ENCODE data around the gene RAB6B.
"Not testable (repeated sequence)": the region's sequence is repeated elsewhere in the genome, so short reads cannot be mapped to it uniquely, and the experiment has no call there.

The RAB6B gene

GRCh38 chr3:133783762-133784161 lies 111.9 kb downstream of the RAB6B start:
- no peak for DNase-seq (ENCODE audit: low read depth)
- no peak for TF ChIP-seq CTCF (IDR thresholded peaks at IDR 0.05; ENCODE audit: low read depth, low read length, missing control alignments)
- H3K4me3 ChIP-seq (ENCODE audit: low read depth, low read length), result no peak overlapping the region

- no peak overlapping the region for H3K4me3 ChIP-seq (ENCODE audit: low read depth, low read length)
- no peak for TF ChIP-seq CTCF (IDR thresholded peaks at IDR 0.05; ENCODE audit: low read depth, low read length, missing control alignments)
- no peak for DNase-seq (ENCODE audit: low read depth)
Measured at GRCh38 chr3:133782454-133782853, 113.2 kb downstream of the RAB6B start.

GRCh38 chr3:133781570-133781969 lies 114.1 kb downstream of the RAB6B start:
- no peak for TF ChIP-seq CTCF (IDR thresholded peaks at IDR 0.05; ENCODE audit: low read depth, low read length, missing control alignments)
- no peak overlapping the region for H3K4me3 ChIP-seq (ENCODE audit: low read depth, low read length)
- no peak for DNase-seq (ENCODE audit: low read depth)

GRCh38 chr3:133780756-133781155 lies 114.9 kb downstream of the RAB6B start:
- DNase-seq (ENCODE audit: low read depth); H3K4me3 ChIP-seq (ENCODE audit: low read depth, low read length): not testable (repeated sequence)

GRCh38 chr3:133779626-133780203 lies 116.0 kb downstream of the RAB6B start:
- no peak overlapping the region for H3K4me3 ChIP-seq (ENCODE audit: low read depth, low read length)
- no peak for DNase-seq (ENCODE audit: low read depth)
- no peak for TF ChIP-seq CTCF (IDR thresholded peaks at IDR 0.05; ENCODE audit: low read depth, low read length, missing control alignments)

- TF ChIP-seq CTCF (IDR thresholded peaks at IDR 0.05; ENCODE audit: low read depth, low read length, missing control alignments), result no peak
- no peak for DNase-seq (ENCODE audit: low read depth)
- no peak overlapping the region for H3K4me3 ChIP-seq (ENCODE audit: low read depth, low read length)
Measured at GRCh38 chr3:133777807-133778568, 117.7 kb downstream of the RAB6B start.

GRCh38 chr3:133776794-133777438 lies 118.8 kb downstream of the RAB6B start:
- DNase-seq (ENCODE audit: low read depth), result no peak
- H3K4me3 ChIP-seq (ENCODE audit: low read depth, low read length), result no peak overlapping the region
- TF ChIP-seq CTCF (IDR thresholded peaks at IDR 0.05; ENCODE audit: low read depth, low read length, missing control alignments), result peak; percentile 6
